ENCODE data around the gene LRRC23. TPM values are rescaled to one million over a fixed set of nuclear protein-coding genes. Genes with fewer than 3 reads are reported as not detected.

LRRC23 gene, protein sequence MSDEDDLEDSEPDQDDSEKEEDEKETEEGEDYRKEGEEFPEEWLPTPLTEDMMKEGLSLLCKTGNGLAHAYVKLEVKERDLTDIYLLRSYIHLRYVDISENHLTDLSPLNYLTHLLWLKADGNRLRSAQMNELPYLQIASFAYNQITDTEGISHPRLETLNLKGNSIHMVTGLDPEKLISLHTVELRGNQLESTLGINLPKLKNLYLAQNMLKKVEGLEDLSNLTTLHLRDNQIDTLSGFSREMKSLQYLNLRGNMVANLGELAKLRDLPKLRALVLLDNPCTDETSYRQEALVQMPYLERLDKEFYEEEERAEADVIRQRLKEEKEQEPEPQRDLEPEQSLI
- total RNA-seq = 10 to 100 TPM; 11.6 to 17.2 (median 17.1) TPM

DNA sequence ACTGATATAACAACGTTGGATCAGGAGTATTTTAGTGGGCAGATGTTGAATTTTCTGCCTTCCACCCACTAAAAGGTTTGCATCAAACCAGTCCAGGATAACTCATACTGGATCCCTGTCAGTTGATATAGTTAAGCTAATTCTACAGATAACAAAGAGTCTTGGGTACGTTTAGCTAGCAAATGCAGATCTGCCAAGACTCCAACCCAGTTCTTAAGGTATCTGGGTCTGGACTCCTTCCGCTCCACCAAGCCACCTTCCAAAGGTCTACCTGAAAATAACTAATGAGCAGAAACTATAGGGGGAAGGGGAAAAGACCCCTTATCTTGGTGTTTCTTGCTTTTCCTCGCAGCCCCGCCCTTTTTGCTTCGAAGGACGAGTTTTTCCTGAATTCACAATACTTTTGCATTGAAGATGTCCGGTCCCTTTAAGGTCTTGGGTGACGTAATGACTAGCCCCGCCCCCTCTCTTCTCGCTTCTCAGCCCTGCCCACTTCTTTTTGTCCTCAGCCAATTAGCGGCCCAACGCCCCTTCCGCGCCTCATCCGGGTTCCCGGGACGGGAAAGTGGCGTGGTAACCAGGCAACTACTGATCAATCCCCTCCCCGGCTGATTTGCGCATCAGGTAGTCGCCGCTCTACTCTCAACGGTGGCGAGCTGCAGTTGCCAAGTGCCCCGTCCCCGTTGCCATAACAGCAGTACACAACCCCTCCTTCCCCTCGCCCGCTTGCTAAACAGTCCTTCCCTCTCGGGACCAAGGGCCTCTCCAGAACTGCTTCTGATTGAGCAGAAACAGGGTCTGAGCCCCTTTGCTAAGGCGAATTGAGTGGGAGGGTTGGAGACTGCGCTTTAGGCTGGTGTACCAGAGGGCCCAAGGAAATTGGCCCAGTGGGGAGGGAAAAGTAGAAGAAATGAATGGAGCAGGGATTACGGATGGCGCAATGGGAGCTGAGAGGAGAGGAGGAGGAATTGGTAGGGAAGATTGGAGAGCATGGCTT is at the start of gene LRRC23:
TSS of gene LRRC23 (plus strand) at position 543 of the 997 bp plus-strand sequence. CDS start 812 bp downstream, outside the sequence.
- no peaks in the 10 kb centered on the region for H3K9me3 ChIP-seq
- peak; percentile 96 to 99 for DNase-seq (ENCODE audit: low spot score in 2 of 2)
- peak within 1 kb of the TSS; percentile 68 to 95 (median 79) for H3K27ac ChIP-seq
- 4 to 5% methylated on average over 34 of the region's 34 CpGs for WGBS, 2 donors
- H3K27me3 ChIP-seq = no peaks in the 10 kb centered on the region
- peaks cover 0 to 25% (median 12%) of the 10 kb centered on the region in 4 donors for H3K4me1 ChIP-seq
- peaks cover 0 to 21% (median 5%) of the 10 kb centered on the region in 3 donors for H3K36me3 ChIP-seq
- peak within 1 kb of the TSS; percentile 54 to 79 (median 58) for H3K4me3 ChIP-seq
- peak in 1 of 2 donors; percentile 77 for TF ChIP-seq POLR2A (IDR thresholded peaks at IDR 0.05)
- TF ChIP-seq, protein P1, sequence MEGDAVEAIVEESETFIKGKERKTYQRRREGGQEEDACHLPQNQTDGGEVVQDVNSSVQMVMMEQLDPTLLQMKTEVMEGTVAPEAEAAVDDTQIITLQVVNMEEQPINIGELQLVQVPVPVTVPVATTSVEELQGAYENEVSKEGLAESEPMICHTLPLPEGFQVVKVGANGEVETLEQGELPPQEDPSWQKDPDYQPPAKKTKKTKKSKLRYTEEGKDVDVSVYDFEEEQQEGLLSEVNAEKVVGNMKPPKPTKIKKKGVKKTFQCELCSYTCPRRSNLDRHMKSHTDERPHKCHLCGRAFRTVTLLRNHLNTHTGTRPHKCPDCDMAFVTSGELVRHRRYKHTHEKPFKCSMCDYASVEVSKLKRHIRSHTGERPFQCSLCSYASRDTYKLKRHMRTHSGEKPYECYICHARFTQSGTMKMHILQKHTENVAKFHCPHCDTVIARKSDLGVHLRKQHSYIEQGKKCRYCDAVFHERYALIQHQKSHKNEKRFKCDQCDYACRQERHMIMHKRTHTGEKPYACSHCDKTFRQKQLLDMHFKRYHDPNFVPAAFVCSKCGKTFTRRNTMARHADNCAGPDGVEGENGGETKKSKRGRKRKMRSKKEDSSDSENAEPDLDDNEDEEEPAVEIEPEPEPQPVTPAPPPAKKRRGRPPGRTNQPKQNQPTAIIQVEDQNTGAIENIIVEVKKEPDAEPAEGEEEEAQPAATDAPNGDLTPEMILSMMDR (IDR thresholded peaks at IDR 0.05) = peak in 1 of 5 experiments; percentile 61
- TF ChIP-seq EP300 (IDR thresholded peaks at IDR 0.05) = peak; percentile 90 to 91

DNA sequence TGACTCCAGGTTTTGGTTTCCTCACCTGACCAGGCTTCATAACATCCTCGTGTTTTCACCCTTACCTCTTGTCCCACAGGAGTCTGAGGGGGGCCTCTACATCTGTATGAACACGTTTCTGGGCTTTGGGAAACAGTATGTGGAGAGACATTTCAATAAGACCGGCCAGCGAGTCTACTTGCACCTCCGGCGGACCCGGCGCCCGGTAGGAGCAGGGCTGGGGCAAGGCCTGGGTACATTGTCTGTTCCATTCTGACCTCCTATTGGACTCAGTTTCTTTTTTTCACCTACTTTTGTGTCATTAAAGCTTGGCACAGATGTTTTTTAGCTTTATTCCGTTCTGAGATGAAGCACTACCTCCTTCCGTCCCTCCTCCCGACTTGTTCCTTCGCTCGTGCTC is 49.3 kb upstream of the LRRC23 start:
- no peak for DNase-seq (ENCODE audit: low spot score in 2 of 2)
- Histone ChIP-seq H3K27ac (no peak overlapping the region), H3K4me3 (no peak overlapping the region), H3K36me3 (peaks cover 2 to 55% (median 15%) of the 10 kb centered on the region in 3 donors), H3K9me3 (no peaks in the 10 kb centered on the region), H3K4me1 (peaks cover 0 to 23% (median 14%) of the 10 kb centered on the region in 4 donors), H3K27me3 (no peaks in the 10 kb centered on the region)
- WGBS, 2 donors = 89 to 93% methylated on average over 14 of the region's 14 CpGs
- TF ChIP-seq EP300 (IDR thresholded peaks at IDR 0.05) = no peak
- TF ChIP-seq POLR2A (IDR thresholded peaks at IDR 0.05) = no peak
- TF ChIP-seq, protein P1 (IDR thresholded peaks at IDR 0.05) = no peak

DNA sequence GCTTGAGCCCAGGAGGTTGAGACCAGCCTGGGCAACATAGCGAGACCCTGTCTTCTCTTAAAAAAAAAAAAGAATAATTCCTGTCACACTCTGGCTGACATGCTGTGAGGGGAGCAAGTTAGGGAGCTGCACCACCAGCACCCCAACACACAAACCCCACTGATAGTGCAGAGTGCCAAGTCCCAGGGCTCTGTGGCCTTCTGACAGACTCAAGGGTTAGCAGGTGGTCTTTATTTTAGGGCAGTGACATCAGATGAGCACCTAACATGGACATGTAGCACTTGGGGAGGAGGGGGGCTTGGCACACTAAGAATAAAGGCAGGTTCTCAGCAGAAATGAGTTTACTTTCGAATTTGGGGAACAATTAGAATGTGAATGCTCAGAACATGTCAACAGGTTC is 45.8 kb upstream of the LRRC23 start:
- DNase-seq (ENCODE audit: low spot score in 2 of 2) = no peak
- 95 to 100% methylated on average over 2 of the region's 2 CpGs for WGBS, 2 donors
- TF ChIP-seq EP300 (IDR thresholded peaks at IDR 0.05) (no peak), POLR2A (IDR thresholded peaks at IDR 0.05) (no peak)
- TF ChIP-seq, protein P1 (IDR thresholded peaks at IDR 0.05) = no peak
- Histone ChIP-seq H3K4me1 (peaks cover 0 to 4% (median under 1%) of the 10 kb centered on the region in 4 donors), H3K9me3 (no peaks in the 10 kb centered on the region), H3K27ac (no peak overlapping the region), H3K4me3 (no peak overlapping the region), H3K36me3 (peaks cover 2 to 90% (median 31%) of the 10 kb centered on the region in 3 donors), H3K27me3 (no peaks in the 10 kb centered on the region)

DNA sequence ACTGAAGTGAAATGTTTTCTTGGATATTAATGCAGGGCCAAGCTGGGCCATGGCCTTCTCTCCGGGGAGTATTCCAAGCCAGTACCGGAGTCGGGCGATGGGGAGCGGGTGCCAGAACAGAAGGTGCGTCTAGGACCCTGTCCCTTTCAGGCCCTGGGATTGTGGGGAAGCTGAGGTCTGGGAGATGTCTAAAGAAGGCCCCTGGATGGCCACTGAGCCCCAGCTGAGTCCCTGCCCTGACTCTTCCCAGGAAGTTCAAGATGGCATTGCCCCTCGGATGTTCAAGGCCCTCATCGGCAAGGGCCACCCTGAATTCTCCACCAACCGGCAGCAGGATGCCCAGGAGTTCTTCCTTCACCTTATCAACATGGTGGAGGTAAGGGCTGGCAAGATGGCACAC is 44.5 kb upstream of the LRRC23 start:
- Histone ChIP-seq H3K9me3 (no peaks in the 10 kb centered on the region), H3K27ac (no peak overlapping the region), H3K27me3 (no peaks in the 10 kb centered on the region), H3K4me3 (no peak overlapping the region), H3K4me1 (no peaks in the 10 kb centered on the region), H3K36me3 (peaks cover 2 to 98% (median 31%) of the 10 kb centered on the region in 3 donors)
- 90 to 96% methylated on average over 9 of the region's 9 CpGs for WGBS, 2 donors
- TF ChIP-seq POLR2A (IDR thresholded peaks at IDR 0.05) = no peak
- DNase-seq (ENCODE audit: low spot score in 2 of 2) = no peak

DNA sequence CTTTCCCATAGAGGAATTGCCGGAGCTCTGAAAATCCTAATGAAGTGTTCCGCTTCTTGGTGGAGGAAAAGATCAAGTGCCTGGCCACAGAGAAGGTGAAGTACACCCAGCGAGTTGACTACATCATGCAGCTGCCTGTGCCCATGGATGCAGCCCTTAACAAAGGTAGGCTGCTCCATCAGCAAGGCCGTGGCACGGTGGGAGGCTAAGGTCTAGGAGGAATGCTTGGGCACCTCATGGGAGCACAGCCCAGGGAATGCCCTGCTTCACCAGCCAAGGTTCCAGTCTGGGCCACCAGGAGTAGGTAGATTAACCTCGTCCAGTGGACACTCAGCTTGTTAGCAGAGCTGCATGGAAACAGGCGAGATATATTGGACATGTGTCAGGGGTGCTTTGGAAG is 43.7 kb upstream of the LRRC23 start:
- H3K36me3 ChIP-seq = peaks cover 2 to 100% (median 31%) of the 10 kb centered on the region in 3 donors
- H3K27ac ChIP-seq = no peak overlapping the region
- 91 to 94% methylated on average over 7 of the region's 7 CpGs for WGBS, 2 donors
- TF ChIP-seq, protein P1 (IDR thresholded peaks at IDR 0.05) = no peak
- TF ChIP-seq POLR2A (IDR thresholded peaks at IDR 0.05) (no peak), EP300 (IDR thresholded peaks at IDR 0.05) (no peak)
- H3K4me3 ChIP-seq = no peak overlapping the region
- H3K27me3 ChIP-seq = no peaks in the 10 kb centered on the region
- H3K4me1 ChIP-seq = no peaks in the 10 kb centered on the region
- no peaks in the 10 kb centered on the region for H3K9me3 ChIP-seq
- no peak for DNase-seq (ENCODE audit: low spot score in 2 of 2)

Measured in tibial nerve (tissue), 4 donors.